A549 treated with Mapracorat at 1 μM for 4 hours (cell line): ENCODE measurements around the gene PIGH. TPM values are rescaled to one million over a fixed set of nuclear protein-coding genes. Genes with fewer than 3 reads are reported as not detected.

Source experiments
- total RNA-seq: library from RNA; stranded (reverse); fragments of 200-300 nt; extraction: Qiagen RNA extraction; gene quantifications from 5 replicates; pipeline ENCODE4 v1.2.3, GENCODE V29; 2022

PIGH gene
- total RNA-seq, result 14.5 to 22.5 TPM (median 18.1 TPM) in 5 replicates

GRCh38 chr14:67599698-67600561 is at the start of gene PIGH:
Gene PIGH, minus strand, starts transcription at chr14:67600268. Its CDS starts 65 bp downstream, at chr14:67600203.

GRCh38 chr14:67619446-67620216 is 19.6 kb upstream of the PIGH start, which contains the start of gene ARG2:
Gene ARG2, plus strand, starts transcription at chr14:67619920. Its CDS starts 58 bp downstream, at chr14:67619978.

Other genes starting within 250 kb of the PIGH start
- gene ATP6V1D, start 240.5 kb downstream of the PIGH start, total RNA-seq, result 68.6 to 102 TPM (median 73.4 TPM) in 5 replicates
- 224 to 339 TPM (median 231 TPM) in 5 replicates for gene EIF2S1, start 239.9 kb downstream of the PIGH start, total RNA-seq
- 16.7 to 21.8 TPM (median 18.4 TPM) in 5 replicates for gene PLEK2, start 188.1 kb downstream of the PIGH start, total RNA-seq
- 0.08 to 0.39 TPM (median 0.16 TPM) in 5 replicates for gene TMEM229B, start 111.5 kb downstream of the PIGH start, total RNA-seq
- gene PLEKHH1, start 67.0 kb downstream of the PIGH start, total RNA-seq, result 3.0 to 3.9 TPM (median 3.6 TPM) in 5 replicates
- gene ARG2, start 19.7 kb upstream of the PIGH start, total RNA-seq, result 1.6 to 2.3 TPM (median 2.2 TPM) in 5 replicates
- gene VTI1B, start 74.4 kb upstream of the PIGH start, total RNA-seq, result 86.7 to 88.1 TPM (median 87.3 TPM) in 5 replicates
- gene RDH11, start 95.5 kb upstream of the PIGH start, total RNA-seq, result 53.6 to 58.5 TPM (median 55.6 TPM) in 5 replicates
- gene RDH12, start 101.6 kb upstream of the PIGH start, total RNA-seq, result not detected in 5 replicates
- gene ZFYVE26, start 216.3 kb upstream of the PIGH start, total RNA-seq, result 5.3 to 5.8 TPM (median 5.5 TPM) in 5 replicates
- gene RAD51B, start 219.5 kb upstream of the PIGH start, total RNA-seq, result 3.7 to 6.2 TPM (median 4.6 TPM) in 5 replicates